HepG2 (cell line): ENCODE results near the gene EPS8L1. TPM values are rescaled to one million over a fixed set of nuclear protein-coding genes. Genes with fewer than 3 reads are reported as not detected.
A peak's percentile ranks its signal among the peaks of the same experiment; 100 is the strongest.

Source experiments
- CAMTA2 ChIP-seq: sonication (generic); formaldehyde crosslinking; IDR thresholded peaks from 2 replicates; pipeline ENCODE4 v1.4.0; 2020; ENCODE audit warnings: mild to moderate bottlenecking, missing genetic modification reagents, borderline replicate concordance
- FIP1L1 ChIP-seq: fragments of 200-400 bp; formaldehyde crosslinking; IDR thresholded peaks from 2 replicates; pipeline ENCODE4 v1.6.1; 2018; ENCODE audit warnings: low read depth, mild to moderate bottlenecking, low read length, moderate library complexity, borderline replicate concordance; ENCODE audit not compliant: insufficient read depth
- GPBP1L1 ChIP-seq: sonication (generic); formaldehyde crosslinking; IDR thresholded peaks from 2 replicates; pipeline ENCODE4 v1.5.0; 2020; ENCODE audit warnings: mild to moderate bottlenecking, missing genetic modification reagents
- HDAC1 ChIP-seq: sonication (generic); formaldehyde crosslinking; IDR thresholded peaks from 2 replicates; pipeline ENCODE4 v1.5.1; 2020; ENCODE audit warnings: mild to moderate bottlenecking, missing genetic modification reagents
- HMG20B ChIP-seq: conservative IDR thresholded peaks from 2 replicates; pipeline ENCODE4 v1.6.1; 2016; ENCODE audit warnings: missing genetic modification reagents, missing compliant biosample characterization
- HNRNPLL ChIP-seq: fragments of 200-400 bp; formaldehyde crosslinking; IDR thresholded peaks from 2 replicates; pipeline ENCODE4 v1.6.1; 2017; ENCODE audit warnings: mild to moderate bottlenecking, low read depth, low read length; ENCODE audit not compliant: poor library complexity, severe bottlenecking
- LCORL ChIP-seq, 2 experiments: fragments of 450-650 bp in 1 of 2; sonication (generic) in 1 of 2; formaldehyde crosslinking in 1 of 2; IDR thresholded peaks; 2 replicates each; pipeline versions ENCODE4 v1.5.0 to v1.6.1; 2017 to 2020; ENCODE audit warnings: antibody characterized with exemption in 1 of 2, missing genetic modification reagents in 1 of 2
- MXI1 ChIP-seq: IDR thresholded peaks from 3 replicates; pipeline ENCODE4 v1.6.1; 2012; ENCODE audit warnings: low read depth, low read length, inconsistent platforms, borderline replicate concordance
- POLR2G ChIP-seq: fragments of 200-400 bp; formaldehyde crosslinking; IDR thresholded peaks from 2 replicates; pipeline ENCODE4 v1.6.1; 2018; ENCODE audit warnings: mild to moderate bottlenecking, low read depth, low read length, moderate library complexity
- RAD51 ChIP-seq: fragments of 450-650 bp; IDR thresholded peaks from 2 replicates; pipeline ENCODE4 v1.6.1; 2016; ENCODE audit warnings: borderline replicate concordance
- SALL1 ChIP-seq: sonication (generic); formaldehyde crosslinking; IDR thresholded peaks from 2 replicates; pipeline ENCODE4 v1.8.0; 2022; ENCODE audit warnings: mild to moderate bottlenecking, missing genetic modification reagents
- SAP130 ChIP-seq: IDR thresholded peaks from 2 replicates; pipeline ENCODE4 v1.6.1; 2016; ENCODE audit warnings: low read depth
- THAP11 ChIP-seq: IDR thresholded peaks from 2 replicates; pipeline ENCODE4 v1.6.1; 2016; ENCODE audit warnings: missing biosample characterization, missing genetic modification reagents
- ZFP41 ChIP-seq: sonication (generic); formaldehyde crosslinking; IDR thresholded peaks from 2 replicates; pipeline ENCODE4 v1.4.0; 2020; ENCODE audit warnings: mild to moderate bottlenecking, missing genetic modification reagents, borderline replicate concordance
- ZFP91 ChIP-seq: sonication (generic); formaldehyde crosslinking; IDR thresholded peaks from 2 replicates; pipeline ENCODE4 v1.9.0; 2022; ENCODE audit warnings: missing genetic modification reagents, mild to moderate bottlenecking, borderline replicate concordance
- ZFY ChIP-seq: sonication (generic); formaldehyde crosslinking; IDR thresholded peaks from 2 replicates; pipeline ENCODE4 v1.4.0; 2020; ENCODE audit warnings: missing genetic modification reagents
- ZMYM4 ChIP-seq: sonication (generic); formaldehyde crosslinking; IDR thresholded peaks from 2 replicates; pipeline ENCODE4 v1.8.1; 2023; ENCODE audit warnings: mild to moderate bottlenecking, missing genetic modification reagents
- ZNF160 ChIP-seq: sonication (generic); formaldehyde crosslinking; IDR thresholded peaks from 2 replicates; pipeline ENCODE4 v1.8.0; 2022; ENCODE audit warnings: mild to moderate bottlenecking, inconsistent platforms, missing genetic modification reagents
- ZNF230 ChIP-seq: sonication (generic); formaldehyde crosslinking; IDR thresholded peaks from 2 replicates; pipeline ENCODE4 v1.4.0; 2020; ENCODE audit warnings: mild to moderate bottlenecking, missing genetic modification reagents
- ZNF446 ChIP-seq: sonication (generic); formaldehyde crosslinking; IDR thresholded peaks from 2 replicates; pipeline ENCODE4 v1.5.0; 2020; ENCODE audit warnings: mild to moderate bottlenecking, missing genetic modification reagents
- ZNF501 ChIP-seq: sonication (generic); formaldehyde crosslinking; IDR thresholded peaks from 2 replicates; pipeline ENCODE4 v1.5.1; 2020; ENCODE audit warnings: mild to moderate bottlenecking, moderate library complexity, missing genetic modification reagents
- ZNF563 ChIP-seq: sonication (generic); formaldehyde crosslinking; IDR thresholded peaks from 2 replicates; pipeline ENCODE4 v1.8.0; 2022; ENCODE audit warnings: mild to moderate bottlenecking, moderate library complexity, missing genetic modification reagents
- ZNF616 ChIP-seq: sonication (generic); formaldehyde crosslinking; IDR thresholded peaks from 2 replicates; pipeline ENCODE4 v1.5.0; 2020; ENCODE audit warnings: low read depth, mild to moderate bottlenecking, missing genetic modification reagents
- ZNF652 ChIP-seq: IDR thresholded peaks from 2 replicates; pipeline ENCODE4 v1.6.1; 2016; ENCODE audit warnings: low read depth, borderline replicate concordance
- ZNF777 ChIP-seq: sonication (generic); formaldehyde crosslinking; IDR thresholded peaks from 2 replicates; pipeline ENCODE4 v1.4.0; 2020; ENCODE audit warnings: missing genetic modification reagents
- polyA plus RNA-seq, 8 experiments: library from polyadenylated mRNA; depleted of rRNA in 3 of 8; stranded (reverse) in 7 of 8; unstranded in 1 of 8; fragments of >200 nt; fragmentation: Illumina TruSeq in 4 of 8; extraction: Trizol in 4 of 8; gene quantifications; 2 replicates each; pipeline versions ENCODE4 v1.2.1 to v1.2.3, GENCODE V29; 2011 to 2016; ENCODE audit warnings: low read depth in 4 of 8, missing spikeins in 1 of 8, mixed read lengths in 1 of 8; ENCODE audit not compliant: insufficient read depth in 1 of 8
- total RNA-seq, 5 experiments: library from RNA; depleted of rRNA; stranded (reverse); fragments of >200 nt; fragmentation: Illumina TruSeq; extraction: Trizol; gene quantifications; 2 replicates each; pipeline ENCODE4 v1.2.3, GENCODE V29; 2016; ENCODE audit warnings: low read depth in 1 of 5
- TF ChIP-seq, protein P1 (sequence below): IDR thresholded peaks from 2 replicates; pipeline ENCODE4 v1.6.1; 2016; ENCODE audit warnings: control low read depth

The EPS8L1 gene
- total and polyA plus RNA-seq, 2 of the 13 experiments (the other 11 are each of a cell fraction or from before 2014, with no cell fraction given) = 3.0 to 6.3 TPM

DNA sequence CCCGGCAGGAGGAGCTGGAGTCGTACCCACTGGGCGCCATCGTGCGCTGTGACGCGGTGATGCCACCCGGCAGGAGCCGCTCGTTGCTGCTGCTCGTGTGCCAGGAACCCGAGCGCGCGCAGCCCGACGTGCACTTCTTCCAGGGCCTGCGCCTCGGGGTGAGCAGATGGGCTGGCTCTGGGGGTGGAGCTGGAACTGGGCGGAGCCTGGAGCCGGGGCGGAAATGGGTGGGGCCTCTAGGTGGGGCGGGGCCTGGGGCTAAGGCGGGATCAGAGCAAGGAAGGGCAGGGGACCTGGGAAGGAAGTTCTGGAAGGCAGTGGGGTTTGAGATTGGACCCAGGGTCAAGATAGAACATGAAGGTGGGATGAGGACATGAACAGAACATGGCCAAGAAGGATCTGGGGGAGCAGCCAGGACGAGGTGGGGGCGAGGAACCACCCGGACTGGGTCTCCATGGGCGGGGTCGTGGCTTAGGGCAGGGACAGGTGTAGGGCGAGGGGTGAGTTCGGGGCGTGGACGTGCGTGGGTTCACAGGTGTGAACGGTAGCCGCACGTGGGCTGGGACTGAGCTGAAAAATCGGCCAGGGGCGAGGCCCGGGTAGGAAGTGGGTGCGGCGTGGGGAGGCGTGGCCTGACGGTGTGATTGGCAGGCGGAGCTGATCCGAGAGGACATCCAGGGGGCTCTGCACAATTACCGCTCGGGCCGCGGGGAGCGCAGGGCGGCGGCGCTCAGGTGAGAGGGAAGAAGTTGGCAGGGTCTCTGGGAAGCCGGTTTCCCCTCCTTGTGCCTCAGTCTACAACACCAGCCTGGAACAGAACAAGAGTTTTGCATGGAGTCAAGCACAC, 4.7 kb downstream of the EPS8L1 start (continued):
- TF ChIP-seq POLR2G (peak; percentile 47; the same call in 1 of the 2 replicates), ZMYM4 (no peak), MXI1 (no peak; the same call in 2 of the 3 replicates), SAP130 (peak; percentile 62), FIP1L1 (no peak), ZFP91 (CRISPR knock-in tag) (0 out of 2 replicates have a peak, but pooled peaks have one; percentile 6), HNRNPLL (peak; percentile 82), HDAC1 (CRISPR knock-in tag) (peak; percentile 4; the same call in 1 of the 2 replicates), ZFP41 (no peak; the same call in 1 of the 2 replicates), ZNF777 (CRISPR knock-in tag) (0 out of 2 replicates have a peak, but pooled peaks have one; percentile 25), ZNF563 (CRISPR knock-in tag) (peak; percentile 22; the same call in 1 of the 2 replicates), ZNF160 (CRISPR knock-in tag) (no peak), ZNF616 (CRISPR knock-in tag) (0 out of 2 replicates have a peak, but pooled peaks have one; percentile 24), ZNF652 (CRISPR knock-in tag) (no peak), RAD51 (no peak), HMG20B (CRISPR knock-in tag) (no peak), THAP11 (CRISPR knock-in tag) (0 out of 2 replicates have a peak, but pooled peaks have one; percentile 17), ZFY (peak; percentile 1; the same call in 1 of the 2 replicates), GPBP1L1 (no peak), SALL1 (CRISPR knock-in tag) (peak; percentile 55; the same call in 1 of the 2 replicates), ZNF446 (CRISPR knock-in tag) (0 out of 2 replicates have a peak, but pooled peaks have one; percentile 14), ZNF501 (CRISPR knock-in tag) (peak; percentile 22; the same call in 1 of the 2 replicates), LCORL (IDR thresholded peaks at IDR 0.05) (no peak), LCORL (CRISPR knock-in tag; IDR thresholded peaks at IDR 0.05) (peak; percentile 28; the same call in 1 of the 2 replicates), ZNF230 (CRISPR knock-in tag) (no peak), CAMTA2 (CRISPR knock-in tag) (0 out of 2 replicates have a peak, but pooled peaks have one; percentile 34)
- TF ChIP-seq, protein P1, sequence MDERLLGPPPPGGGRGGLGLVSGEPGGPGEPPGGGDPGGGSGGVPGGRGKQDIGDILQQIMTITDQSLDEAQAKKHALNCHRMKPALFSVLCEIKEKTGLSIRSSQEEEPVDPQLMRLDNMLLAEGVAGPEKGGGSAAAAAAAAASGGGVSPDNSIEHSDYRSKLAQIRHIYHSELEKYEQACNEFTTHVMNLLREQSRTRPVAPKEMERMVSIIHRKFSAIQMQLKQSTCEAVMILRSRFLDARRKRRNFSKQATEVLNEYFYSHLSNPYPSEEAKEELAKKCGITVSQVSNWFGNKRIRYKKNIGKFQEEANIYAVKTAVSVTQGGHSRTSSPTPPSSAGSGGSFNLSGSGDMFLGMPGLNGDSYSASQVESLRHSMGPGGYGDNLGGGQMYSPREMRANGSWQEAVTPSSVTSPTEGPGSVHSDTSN = peak; percentile 86
